ENCODE measurements around the gene LRP5. TPM values are rescaled to one million over a fixed set of nuclear protein-coding genes. Genes with fewer than 3 reads are reported as not detected.
"Not testable (repeated sequence)": the region's sequence is repeated elsewhere in the genome, so short reads cannot be mapped to it uniquely, and the experiment has no call there.

LRP5 gene
- total RNA-seq, 2 donors from 2014 or later = 86.8 to 106 TPM

GRCh38 chr11:68276861-68277260, 35.5 kb upstream of the LRP5 start:
- ATAC-seq = no peak
- intact Hi-C loops (cut with DNase I, micrococcal nuclease) = no loop called here
- no peak for DNase-seq

GRCh38 chr11:68279676-68280075, 32.7 kb upstream of the LRP5 start:
- ATAC-seq (no peak), DNase-seq (no peak)
- intact Hi-C loops (cut with DNase I, micrococcal nuclease) = no loop called here

GRCh38 chr11:68282141-68282860, 30.1 kb upstream of the LRP5 start:
- no peak for DNase-seq
- intact Hi-C loops (cut with DNase I, micrococcal nuclease) = no loop called here
- no peak for ATAC-seq

- DNase-seq = no peak
Measured at GRCh38 chr11:68282861-68283230, 29.5 kb upstream of the LRP5 start.

GRCh38 chr11:68284588-68284987, 27.8 kb upstream of the LRP5 start:
- ATAC-seq; intact Hi-C loops (cut with DNase I, micrococcal nuclease); DNase-seq: not testable (repeated sequence)

More at GRCh38 chr11:68282861-68283230, 29.5 kb upstream of the LRP5 start:
- intact Hi-C loops (cut with DNase I, micrococcal nuclease) = no loop called here
- ATAC-seq = no peak

GRCh38 chr11:68287419-68287818, 25.0 kb upstream of the LRP5 start:
- DNase-seq (no peak), ATAC-seq (no peak)
- intact Hi-C loops (cut with DNase I, micrococcal nuclease) = no loop called here

- ATAC-seq (no peak), DNase-seq (no peak)
- intact Hi-C loops (cut with DNase I, micrococcal nuclease) = no loop called here
Measured at GRCh38 chr11:68289456-68289855, 22.9 kb upstream of the LRP5 start.

GRCh38 chr11:68293708-68294107, 18.7 kb upstream of the LRP5 start:
- ATAC-seq = no peak
- intact Hi-C loops (cut with DNase I, micrococcal nuclease) = no loop called here
- DNase-seq = no peak

GRCh38 chr11:68295271-68295670, 17.1 kb upstream of the LRP5 start:
- intact Hi-C loops (cut with DNase I, micrococcal nuclease) = loop anchor here in 1 of 2 donors (5.0 kb wide), 1 partner anchor 38 kb away; no protein-coding TSS in a partner anchor

GRCh38 chr11:68295940-68296339, 16.5 kb upstream of the LRP5 start:
- ATAC-seq = no peak
- intact Hi-C loops (cut with DNase I, micrococcal nuclease) = loop anchor here (2.0 to 5.0 kb wide), 2 partner anchors 39 kb away; no protein-coding TSS in a partner anchor

More at GRCh38 chr11:68295271-68295670, 17.1 kb upstream of the LRP5 start:
- DNase-seq (no peak), ATAC-seq (no peak)

GRCh38 chr11:68296344-68297051, 15.9 kb upstream of the LRP5 start:
- intact Hi-C loops (cut with DNase I, micrococcal nuclease) = loop anchor here (2.0 to 5.0 kb wide), 2 partner anchors 39 to 40 kb away; no protein-coding TSS in a partner anchor
- ATAC-seq (peak; percentile 63), DNase-seq (peak; percentile 58 to 71)

More at GRCh38 chr11:68295940-68296339, 16.5 kb upstream of the LRP5 start:
- DNase-seq = no peak

- no peak for ATAC-seq
- intact Hi-C loops (cut with DNase I, micrococcal nuclease) = loop anchor here (2.0 to 5.0 kb wide), 2 partner anchors 40 kb away; no protein-coding TSS in a partner anchor
- DNase-seq = no peak
Measured at GRCh38 chr11:68297052-68297378, 15.4 kb upstream of the LRP5 start.

GRCh38 chr11:68297494-68297811, 14.9 kb upstream of the LRP5 start:
- intact Hi-C loops (cut with DNase I, micrococcal nuclease) = loop anchor here (2.0 to 5.0 kb wide), 2 partner anchors 40 to 41 kb away; no protein-coding TSS in a partner anchor
- ATAC-seq (no peak), DNase-seq (no peak)

GRCh38 chr11:68297812-68298658, 14.4 kb upstream of the LRP5 start:
- intact Hi-C loops (cut with DNase I, micrococcal nuclease) = loop anchor here (2.0 to 5.0 kb wide), 2 partner anchors 41 kb away; no protein-coding TSS in a partner anchor
- DNase-seq = peak; percentile 90 to 94
- ATAC-seq = peak; percentile 77

GRCh38 chr11:68298659-68299516, 13.5 kb upstream of the LRP5 start:
- peak; percentile 56 for ATAC-seq
- peak; percentile 59 to 71 for DNase-seq
- intact Hi-C loops (cut with DNase I, micrococcal nuclease) = loop anchor here in 1 of 2 donors (5.0 kb wide), 1 partner anchor 42 kb away; no protein-coding TSS in a partner anchor

- not testable (repeated sequence) for ATAC-seq, DNase-seq
- intact Hi-C loops (cut with DNase I, micrococcal nuclease) = loop anchor here in 1 of 2 donors (5.0 kb wide), 1 partner anchor 42 kb away; no protein-coding TSS in a partner anchor
Measured at GRCh38 chr11:68299517-68299879, 12.9 kb upstream of the LRP5 start.

- no peak for ATAC-seq
- no peak for DNase-seq
- intact Hi-C loops (cut with DNase I, micrococcal nuclease) = loop anchor here in 1 of 2 donors (10.0 kb wide), 1 partner anchor 85 kb away; no protein-coding TSS in a partner anchor
Measured at GRCh38 chr11:68300076-68300830, 12.1 kb upstream of the LRP5 start.

All from left colon (tissue), 2 donors.